Hepatocyte (in vitro differentiated cells): Measurements from ENCODE around the gene FAM163A. TPM values are rescaled to one million over a fixed set of nuclear protein-coding genes. Genes with fewer than 3 reads are reported as not detected.
"Not testable (repeated sequence)": the region's sequence is repeated elsewhere in the genome, so short reads cannot be mapped to it uniquely, and the experiment has no call there.

Experiments used
- DNase-seq: peaks from one replicate; pipeline ENCODE4 v3.0.0-alpha.2; 2016; ENCODE audit warnings: low spot score
- H2AFZ ChIP-seq: fragments of 200-600 bp; sonication (generic); 2 replicates; pipeline ENCODE4 v1.6.0; 2016; ENCODE audit warnings: antibody characterized with exemption, mild to moderate bottlenecking
- H3K27ac ChIP-seq: fragments of 200-600 bp; sonication (generic); 2 replicates; pipeline ENCODE4 v1.5.1; 2016; ENCODE audit warnings: mild to moderate bottlenecking
- H3K27me3 ChIP-seq: fragments of 200-600 bp; sonication (generic); 2 replicates; pipeline ENCODE4 v1.6.1; 2016
- H3K36me3 ChIP-seq: fragments of 200-600 bp; sonication (generic); replicated peaks from 2 replicates; pipeline ENCODE4 v1.5.1; 2016; ENCODE audit warnings: low read depth; ENCODE audit not compliant: insufficient read depth
- H3K4me1 ChIP-seq: fragments of 200-600 bp; sonication (generic); 2 replicates; pipeline ENCODE4 v1.5.1; 2016; ENCODE audit warnings: mild to moderate bottlenecking, moderate library complexity; ENCODE audit not compliant: insufficient read depth
- H3K4me2 ChIP-seq: fragments of 200-600 bp; sonication (generic); 2 replicates; pipeline ENCODE4 v1.6.0; 2016
- H3K4me3 ChIP-seq: fragments of 200-600 bp; sonication (generic); 2 replicates; pipeline ENCODE4 v1.5.1; 2016; ENCODE audit warnings: mild to moderate bottlenecking
- H3K79me2 ChIP-seq: fragments of 200-600 bp; sonication (generic); 2 replicates; pipeline ENCODE4 v1.6.0; 2017; ENCODE audit warnings: mild to moderate bottlenecking
- H3K9me2 ChIP-seq: fragments of 200-600 bp; sonication (generic); replicated peaks from 2 replicates; pipeline ENCODE4 v1.6.0; 2017; ENCODE audit warnings: mild to moderate bottlenecking; ENCODE audit not compliant: insufficient read depth
- H3K9me3 ChIP-seq: fragments of 200-600 bp; sonication (generic); 2 replicates; pipeline ENCODE4 v1.5.1; 2016; ENCODE audit warnings: low read depth, mild to moderate bottlenecking
- H4K20me1 ChIP-seq: fragments of 200-600 bp; sonication (generic); 2 replicates; pipeline ENCODE4 v1.6.0; 2016; ENCODE audit warnings: mild to moderate bottlenecking; ENCODE audit not compliant: insufficient read depth, poor library complexity, severe bottlenecking
- EZH2 ChIP-seq: fragments of 200-600 bp; sonication (generic); IDR thresholded peaks from 2 replicates; pipeline ENCODE4 v1.6.1; 2016; ENCODE audit warnings: antibody characterized with exemption, mild to moderate bottlenecking, borderline replicate concordance
- EZH2phosphoT487 ChIP-seq: fragments of 200-600 bp; sonication (generic); IDR thresholded peaks from one replicate; pipeline ENCODE4 v1.6.1; 2018; ENCODE audit warnings: antibody characterized with exemption, mild to moderate bottlenecking, low read depth, moderate library complexity; ENCODE audit not compliant: unreplicated experiment, severe bottlenecking
- WGBS: methylation state at CpG from one replicate; pipeline ENCODE4 v1.1.6; 2016; ENCODE audit warnings: low lambda C conversion rate; ENCODE audit errors: missing lambda C conversion rate; 5-methylcytosine and 5-hydroxymethylcytosine counted together
- polyA plus RNA-seq: library from polyadenylated mRNA; unstranded; fragments of >200 nt; fragmentation: Nextera tagmentation; extraction: Ambion mirVana; gene quantifications from 2 replicates; pipeline ENCODE4 v1.2.1, GENCODE V29; 2016
- total RNA-seq: library from RNA; depleted of rRNA; stranded (reverse); fragments of >200 nt; gene quantifications from 2 replicates; pipeline ENCODE4 v1.2.3, GENCODE V29; 2014
- TF ChIP-seq, protein P1 (sequence below): fragments of 200-600 bp; sonication (generic); IDR thresholded peaks from 2 replicates; pipeline ENCODE4 v1.5.1; 2016; ENCODE audit warnings: antibody characterized with exemption, mild to moderate bottlenecking; ENCODE audit not compliant: poor library complexity

FAM163A gene
- total and polyA plus RNA-seq, 2 experiments from 2014 or later: 0.43 to 0.87 TPM

- no peak for DNase-seq
- TF ChIP-seq EZH2phosphoT487 (no peak), EZH2 (no peak)
- TF ChIP-seq, protein P1, sequence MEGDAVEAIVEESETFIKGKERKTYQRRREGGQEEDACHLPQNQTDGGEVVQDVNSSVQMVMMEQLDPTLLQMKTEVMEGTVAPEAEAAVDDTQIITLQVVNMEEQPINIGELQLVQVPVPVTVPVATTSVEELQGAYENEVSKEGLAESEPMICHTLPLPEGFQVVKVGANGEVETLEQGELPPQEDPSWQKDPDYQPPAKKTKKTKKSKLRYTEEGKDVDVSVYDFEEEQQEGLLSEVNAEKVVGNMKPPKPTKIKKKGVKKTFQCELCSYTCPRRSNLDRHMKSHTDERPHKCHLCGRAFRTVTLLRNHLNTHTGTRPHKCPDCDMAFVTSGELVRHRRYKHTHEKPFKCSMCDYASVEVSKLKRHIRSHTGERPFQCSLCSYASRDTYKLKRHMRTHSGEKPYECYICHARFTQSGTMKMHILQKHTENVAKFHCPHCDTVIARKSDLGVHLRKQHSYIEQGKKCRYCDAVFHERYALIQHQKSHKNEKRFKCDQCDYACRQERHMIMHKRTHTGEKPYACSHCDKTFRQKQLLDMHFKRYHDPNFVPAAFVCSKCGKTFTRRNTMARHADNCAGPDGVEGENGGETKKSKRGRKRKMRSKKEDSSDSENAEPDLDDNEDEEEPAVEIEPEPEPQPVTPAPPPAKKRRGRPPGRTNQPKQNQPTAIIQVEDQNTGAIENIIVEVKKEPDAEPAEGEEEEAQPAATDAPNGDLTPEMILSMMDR: no peak
- H3K4me3 ChIP-seq: no peak overlapping the region
- no peaks in the 10 kb centered on the region for H3K4me1 ChIP-seq
- H3K4me2 ChIP-seq: no peak overlapping the region
- no peaks in the 10 kb centered on the region for H3K9me2 ChIP-seq
- H3K27me3 ChIP-seq: no peaks in the 10 kb centered on the region
- no peak overlapping the region for H2AFZ ChIP-seq
- WGBS: 95% methylated on average over 3 of the region's 3 CpGs
- no peaks in the 10 kb centered on the region for H4K20me1 ChIP-seq
- H3K27ac ChIP-seq: no peak overlapping the region
- H3K36me3 ChIP-seq: no peaks in the 10 kb centered on the region
- H3K79me2 ChIP-seq: no peaks in the 10 kb centered on the region
- no peaks in the 10 kb centered on the region for H3K9me3 ChIP-seq
These were observed 105.1 kb downstream of the FAM163A start for GRCh38 chr1:179848233-179848632.

GRCh38 chr1:179853102-179853501 lies 110.0 kb downstream of the FAM163A start:
- 97% methylated on average over 1 of the region's 1 CpG for WGBS
- TF ChIP-seq, protein P1: no peak
- TF ChIP-seq EZH2 (no peak), EZH2phosphoT487 (no peak)
- H3K36me3 ChIP-seq: no peaks in the 10 kb centered on the region

GRCh38 chr1:179855831-179856230 lies 112.7 kb downstream of the FAM163A start:
- H3K4me3 ChIP-seq, H3K36me3 ChIP-seq, H3K9me3 ChIP-seq, DNase-seq, H3K9me2 ChIP-seq, H3K27me3 ChIP-seq, H3K27ac ChIP-seq, H3K4me2 ChIP-seq, H3K4me1 ChIP-seq, H4K20me1 ChIP-seq, H2AFZ ChIP-seq: not testable (repeated sequence)
- 87% methylated on average over 4 of the region's 4 CpGs for WGBS
- H3K79me2 ChIP-seq: peaks cover 18% of the 10 kb centered on the region

More at GRCh38 chr1:179853102-179853501, 110.0 kb downstream of the FAM163A start:
- no peak overlapping the region for H3K4me2 ChIP-seq
- no peak overlapping the region for H2AFZ ChIP-seq
- H3K4me3 ChIP-seq: no peak overlapping the region
- no peaks in the 10 kb centered on the region for H3K9me2 ChIP-seq
- peaks cover 5% of the 10 kb centered on the region for H3K79me2 ChIP-seq
- no peaks in the 10 kb centered on the region for H3K27me3 ChIP-seq
- H3K9me3 ChIP-seq: no peaks in the 10 kb centered on the region
- no peak overlapping the region for H3K27ac ChIP-seq
- no peak for DNase-seq
- no peaks in the 10 kb centered on the region for H3K4me1 ChIP-seq
- H4K20me1 ChIP-seq: peaks cover 3% of the 10 kb centered on the region

DNA sequence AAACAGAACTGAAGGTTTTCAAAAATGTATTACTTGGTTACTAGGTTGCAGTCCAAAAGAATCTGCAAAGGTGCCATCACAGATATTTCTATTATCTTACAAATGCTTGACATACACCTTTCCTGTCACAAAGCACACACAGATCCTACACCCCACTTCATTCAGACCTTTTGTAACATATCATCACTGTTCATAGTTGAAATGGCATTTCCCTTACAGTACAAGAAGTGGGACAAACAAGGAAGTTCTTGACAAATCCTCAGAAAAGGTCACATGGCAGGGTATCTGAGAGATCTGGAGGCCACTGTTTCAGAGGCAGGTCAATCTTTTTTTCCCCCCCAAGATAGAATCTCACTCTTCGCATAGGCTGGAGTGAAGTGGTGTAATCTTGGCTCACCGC lies 113.2 kb downstream of the FAM163A start:
- H3K27me3 ChIP-seq: no peaks in the 10 kb centered on the region
- H3K36me3 ChIP-seq: no peaks in the 10 kb centered on the region
- H3K9me3 ChIP-seq: no peaks in the 10 kb centered on the region
- no peak overlapping the region for H3K4me2 ChIP-seq
- 100% methylated on average over 2 of the region's 2 CpGs for WGBS
- TF ChIP-seq EZH2phosphoT487: no peak
- no peak for TF ChIP-seq EZH2
- TF ChIP-seq, protein P1: no peak
- no peak overlapping the region for H2AFZ ChIP-seq
- no peak for DNase-seq
- peaks cover 11% of the 10 kb centered on the region for H4K20me1 ChIP-seq
- H3K79me2 ChIP-seq: peaks cover 22% of the 10 kb centered on the region
- H3K27ac ChIP-seq: no peak overlapping the region
- no peaks in the 10 kb centered on the region for H3K9me2 ChIP-seq
- H3K4me1 ChIP-seq: no peaks in the 10 kb centered on the region
- H3K4me3 ChIP-seq: no peak overlapping the region
